GM23338 (cell line): ENCODE results near the gene SKA3. TPM values are rescaled to one million over a fixed set of nuclear protein-coding genes. Genes with fewer than 3 reads are reported as not detected.
A peak's percentile ranks its signal among the peaks of the same experiment; 100 is the strongest.
"Not testable (repeated sequence)": the region's sequence is repeated elsewhere in the genome, so short reads cannot be mapped to it uniquely, and the experiment has no call there.

Experiments
- ATAC-seq: fragments of 200-7000 bp; cut with Tn5 transposase; 3 replicates; pipeline ENCODE4 v1.9.1; 2020
- DNase-seq: peaks from one replicate; pipeline ENCODE4 v3.0.0-alpha.2; 2015; ENCODE audit warnings: low spot score
- H2AFZ ChIP-seq: fragments of 200-600 bp; sonication (generic); 2 replicates; pipeline ENCODE4 v1.8.0; 2016; ENCODE audit warnings: antibody characterized with exemption, mild to moderate bottlenecking, moderate library complexity
- H3F3A ChIP-seq: fragments of 200-600 bp; sonication (generic); replicated peaks from 2 replicates; pipeline ENCODE4 v1.8.0; 2017; ENCODE audit warnings: antibody characterized with exemption, mixed run types, low read depth
- H3K27ac ChIP-seq: fragments of 200-600 bp; sonication (generic); 2 replicates; pipeline ENCODE4 v1.6.1; 2016; ENCODE audit warnings: low read depth
- H3K27me3 ChIP-seq: fragments of 200-600 bp; sonication (generic); 2 replicates; pipeline ENCODE4 v1.8.0; 2016; ENCODE audit warnings: mild to moderate bottlenecking, mixed run types, moderate library complexity; ENCODE audit not compliant: insufficient read depth
- H3K36me3 ChIP-seq: fragments of 200-600 bp; sonication (generic); 2 replicates; pipeline ENCODE4 v1.8.0; 2016; ENCODE audit warnings: mild to moderate bottlenecking; ENCODE audit not compliant: insufficient read depth
- H3K4me1 ChIP-seq: fragments of 200-600 bp; sonication (generic); 2 replicates; pipeline ENCODE4 v1.8.0; 2016; ENCODE audit warnings: mild to moderate bottlenecking, moderate library complexity; ENCODE audit not compliant: insufficient read depth
- H3K4me2 ChIP-seq: fragments of 200-600 bp; sonication (generic); 2 replicates; pipeline ENCODE4 v1.7.1; 2017; ENCODE audit warnings: mixed run types
- H3K4me3 ChIP-seq: fragments of 200-600 bp; sonication (generic); 2 replicates; pipeline ENCODE4 v1.6.1; 2016; ENCODE audit warnings: mixed run types
- H3K79me2 ChIP-seq: fragments of 200-600 bp; sonication (generic); replicated peaks from 2 replicates; pipeline ENCODE4 v1.8.0; 2017; ENCODE audit warnings: mild to moderate bottlenecking; ENCODE audit not compliant: insufficient read depth
- H3K9me2 ChIP-seq: fragments of 200-600 bp; sonication (generic); 2 replicates; pipeline ENCODE4 v1.8.0; 2017; ENCODE audit not compliant: insufficient read depth
- H4K20me1 ChIP-seq: fragments of 200-600 bp; sonication (generic); replicated peaks from 2 replicates; pipeline ENCODE4 v1.8.0; 2017; ENCODE audit warnings: mild to moderate bottlenecking; ENCODE audit not compliant: insufficient read depth
- H3K27ac Mint-ChIP-seq: 2 replicates; pipeline ENCODE4 v1.8.0; 2020; ENCODE audit warnings: inconsistent platforms, mild to moderate bottlenecking, moderate library complexity, mixed read lengths
- H3K27me3 Mint-ChIP-seq: 3 replicates; pipeline ENCODE4 v1.8.0; 2022; ENCODE audit warnings: low read depth, mild to moderate bottlenecking, moderate library complexity, mixed read lengths, inconsistent platforms; ENCODE audit not compliant: insufficient read depth, poor library complexity
- H3K36me3 Mint-ChIP-seq: 3 replicates; pipeline ENCODE4 v1.8.0; 2021; ENCODE audit warnings: low read depth, mild to moderate bottlenecking, inconsistent platforms, moderate library complexity, mixed read lengths
- H3K4me1 Mint-ChIP-seq: 3 replicates; pipeline ENCODE4 v1.8.0; 2020; ENCODE audit warnings: mild to moderate bottlenecking, inconsistent platforms, mixed read lengths
- H3K4me3 Mint-ChIP-seq: 3 replicates; pipeline ENCODE4 v1.8.0; 2021; ENCODE audit warnings: moderate library complexity, mild to moderate bottlenecking, inconsistent platforms, mixed read lengths
- H3K9me3 Mint-ChIP-seq: 3 replicates; pipeline ENCODE4 v1.8.0; 2020; ENCODE audit warnings: moderate library complexity, mild to moderate bottlenecking, inconsistent platforms, mixed read lengths
- ETS1 ChIP-seq: IDR thresholded peaks from 2 replicates; pipeline ENCODE4 v1.6.1; 2016; ENCODE audit warnings: antibody characterized with exemption
- EZH2phosphoT487 ChIP-seq: fragments of 200-600 bp; sonication (generic); IDR thresholded peaks from one replicate; pipeline ENCODE4 v1.8.1; 2018; ENCODE audit warnings: antibody characterized with exemption; ENCODE audit not compliant: unreplicated experiment
- JUNB ChIP-seq: IDR thresholded peaks from one replicate; pipeline ENCODE4 v1.6.1; 2016; ENCODE audit warnings: antibody characterized with exemption; ENCODE audit not compliant: unreplicated experiment
- POLR2AphosphoS5 ChIP-seq: IDR thresholded peaks from 2 replicates; pipeline ENCODE4 v1.6.1; 2016; ENCODE audit warnings: antibody characterized with exemption, low read depth
- polyA plus RNA-seq: library from polyadenylated mRNA; unstranded; fragments of >200 nt; fragmentation: Nextera tagmentation; extraction: Ambion mirVana; gene quantifications from 2 replicates; pipeline ENCODE4 v1.2.1, GENCODE V29; 2016
- total RNA-seq: library from RNA; depleted of rRNA; stranded (reverse); fragments of >200 nt; shearing (Covaris generic); gene quantifications from 2 replicates; pipeline ENCODE4 v1.2.3, GENCODE V29; 2014

Gene SKA3
- total and polyA plus RNA-seq, 2 experiments from 2014 or later: 65.9 to 179 TPM

DNA sequence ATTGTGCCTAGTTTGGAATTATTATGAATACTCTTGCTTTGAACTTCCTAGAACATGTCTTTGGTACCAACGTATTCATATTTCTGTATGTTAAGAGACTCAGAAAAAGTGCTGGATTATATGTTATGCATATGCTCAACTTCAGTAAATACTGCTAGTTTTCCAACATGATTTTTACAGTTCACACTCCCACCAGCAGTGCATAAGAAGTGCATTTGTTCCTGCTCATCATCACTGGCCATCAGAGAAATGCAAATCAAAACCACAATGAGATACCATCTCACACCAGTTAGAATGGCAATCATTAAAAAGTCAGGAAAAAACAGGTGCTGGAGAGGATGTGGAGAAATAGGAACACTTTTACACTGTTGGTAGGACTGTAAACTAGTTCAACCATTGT, 2.6 kb downstream of the SKA3 start:
- H3K4me1 ChIP-seq: peaks cover 18% of the 10 kb centered on the region
- peaks cover 88% of the 10 kb centered on the region for H3K79me2 ChIP-seq
- not testable (repeated sequence) for ATAC-seq, H3K27me3 ChIP-seq, H3K9me2 ChIP-seq, DNase-seq, H2AFZ ChIP-seq, H3F3A ChIP-seq, H3K27ac Mint-ChIP-seq
- peak overlapping the region; percentile 29; the same call in 1 of the 2 replicates for H3K27ac ChIP-seq
- H4K20me1 ChIP-seq: peaks cover 11% of the 10 kb centered on the region; the same call in 1 of the 2 replicates
- Mint-ChIP-seq H3K9me3 (peaks cover 20% of the 10 kb centered on the region; the same call in 2 of the 3 replicates), H3K4me1 (peaks cover 20% of the 10 kb centered on the region), H3K36me3 (peaks cover 68% of the 10 kb centered on the region), H3K27me3 (peaks cover 18% of the 10 kb centered on the region), H3K4me3 (peak overlapping the region; percentile 14; the same call in 1 of the 3 replicates)
- peak overlapping the region; percentile 19; the same call in 1 of the 2 replicates for H3K4me2 ChIP-seq
- H3K4me3 ChIP-seq: peak overlapping the region; percentile 2; the same call in 1 of the 2 replicates
- H3K36me3 ChIP-seq: peaks cover 13% of the 10 kb centered on the region; the same call in 1 of the 2 replicates

GRCh38 chr13:21171420-21171819, 4.9 kb downstream of the SKA3 start:
- Histone ChIP-seq H3K36me3 (peaks cover 32% of the 10 kb centered on the region), H3F3A (no peaks in the 10 kb centered on the region), H3K4me3 (no peak overlapping the region), H2AFZ (no peak overlapping the region), H3K4me1 (peaks cover 11% of the 10 kb centered on the region), H3K27ac (no peak overlapping the region), H3K4me2 (no peak overlapping the region), H4K20me1 (peaks cover 7% of the 10 kb centered on the region; the same call in 1 of the 2 replicates), H3K27me3 (no peaks in the 10 kb centered on the region), H3K79me2 (peaks cover 82% of the 10 kb centered on the region), H3K9me2 (no peaks in the 10 kb centered on the region)
- H3K27ac Mint-ChIP-seq: no peak overlapping the region; the same call in 1 of the 2 replicates
- peaks cover 11% of the 10 kb centered on the region; the same call in 2 of the 3 replicates for H3K4me1 Mint-ChIP-seq
- peaks cover 3% of the 10 kb centered on the region; the same call in 2 of the 3 replicates for H3K9me3 Mint-ChIP-seq
- no peak overlapping the region for H3K4me3 Mint-ChIP-seq
- peaks cover 9% of the 10 kb centered on the region for H3K27me3 Mint-ChIP-seq
- no peak for ATAC-seq
- no peak for TF ChIP-seq EZH2phosphoT487
- DNase-seq: no peak
- peaks cover 64% of the 10 kb centered on the region for H3K36me3 Mint-ChIP-seq

- peaks cover 53% of the 10 kb centered on the region for H3K36me3 Mint-ChIP-seq
- H3K36me3 ChIP-seq: peaks cover 40% of the 10 kb centered on the region
Observed at GRCh38 chr13:21165606-21166005, 10.7 kb downstream of the SKA3 start.

DNA sequence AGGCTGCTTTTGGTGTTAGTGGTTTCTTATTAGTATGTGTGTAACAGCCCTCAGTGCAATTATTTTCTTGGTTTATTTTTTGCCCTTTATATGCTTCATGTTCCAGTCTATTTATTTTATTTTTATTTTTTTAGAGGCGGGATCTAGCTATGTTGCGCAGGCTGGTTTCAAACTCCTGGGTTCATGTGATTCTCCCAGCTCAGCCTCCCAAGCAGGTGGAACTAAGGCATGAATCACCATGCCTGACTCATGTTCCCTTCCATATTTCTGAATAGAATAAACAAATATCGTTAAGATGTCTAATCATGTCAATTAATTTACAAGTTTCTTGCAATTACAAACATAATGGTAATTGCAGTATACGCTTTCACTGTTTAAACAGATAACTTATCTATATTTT, 11.7 kb downstream of the SKA3 start:
- H3K27ac Mint-ChIP-seq: no peak overlapping the region
- Histone ChIP-seq H3K4me2 (no peak overlapping the region), H3F3A (no peaks in the 10 kb centered on the region), H3K27ac (no peak overlapping the region), H3K36me3 (peaks cover 43% of the 10 kb centered on the region), H3K9me2 (no peaks in the 10 kb centered on the region), H3K4me1 (no peaks in the 10 kb centered on the region), H4K20me1 (0 out of 2 replicates have a peak, but pooled peaks cover 2% of the 10 kb centered on the region), H3K79me2 (peaks cover 19% of the 10 kb centered on the region), H2AFZ (no peak overlapping the region), H3K27me3 (no peaks in the 10 kb centered on the region), H3K4me3 (no peak overlapping the region)
- DNase-seq: no peak
- no peaks in the 10 kb centered on the region for H3K9me3 Mint-ChIP-seq
- H3K36me3 Mint-ChIP-seq: peaks cover 54% of the 10 kb centered on the region
- no peaks in the 10 kb centered on the region for H3K27me3 Mint-ChIP-seq
- no peak overlapping the region for H3K4me3 Mint-ChIP-seq
- H3K4me1 Mint-ChIP-seq: no peaks in the 10 kb centered on the region
- no peak for ATAC-seq
- TF ChIP-seq JUNB: no peak
- no peak for TF ChIP-seq POLR2AphosphoS5
- no peak for TF ChIP-seq ETS1

More at GRCh38 chr13:21165606-21166005, 10.7 kb downstream of the SKA3 start:
- not testable (repeated sequence) for H3K4me3 Mint-ChIP-seq, H3K27me3 ChIP-seq, ATAC-seq, H3K27ac Mint-ChIP-seq, H3K4me1 ChIP-seq, H3F3A ChIP-seq, H3K4me3 ChIP-seq, H2AFZ ChIP-seq, H3K9me2 ChIP-seq, H3K4me1 Mint-ChIP-seq, H3K4me2 ChIP-seq, H4K20me1 ChIP-seq, DNase-seq, H3K9me3 Mint-ChIP-seq, H3K27me3 Mint-ChIP-seq
- peak overlapping the region; percentile 52; the same call in 1 of the 2 replicates for H3K27ac ChIP-seq
- H3K79me2 ChIP-seq: peaks cover 29% of the 10 kb centered on the region
